NT2/D1 (cell line): Measurements from ENCODE around the gene NBAS.

Source experiments
- SUZ12 ChIP-seq: IDR thresholded peaks from 2 replicates; pipeline ENCODE4 v1.6.1; 2011; ENCODE audit not compliant: insufficient read length, insufficient read depth; ENCODE audit errors: extremely low read depth
- YY1 ChIP-seq: IDR thresholded peaks from 2 replicates; pipeline ENCODE4 v1.6.1; 2011; ENCODE audit not compliant: insufficient read length, insufficient read depth
- ZNF274 ChIP-seq: IDR thresholded peaks from 2 replicates; pipeline ENCODE4 v1.6.1; 2011; ENCODE audit warnings: mild to moderate bottlenecking, low read depth, low read length

GRCh38 chr2:15337996-15338666, 223.0 kb downstream of the NBAS start:
- TF ChIP-seq YY1 = no peak
- no peak for TF ChIP-seq ZNF274
- no peak for TF ChIP-seq SUZ12
